Mesothelial cell of epicardium (in vitro differentiated cells): ENCODE data around the gene SLC25A12. TPM values are rescaled to one million over a fixed set of nuclear protein-coding genes. Genes with fewer than 3 reads are reported as not detected.

Experiments
- DNase-seq, 2 experiments: peaks; one replicate each; pipeline ENCODE4 v3.0.0; 2021; ENCODE audit warnings: low spot score in 2 of 2; ENCODE audit not compliant: unreplicated experiment in 2 of 2
- H3K27ac Mint-ChIP-seq: 2 replicates; pipeline ENCODE4 v1.8.0; 2021; ENCODE audit warnings: mixed read lengths
- H3K27me3 Mint-ChIP-seq: 2 replicates; pipeline ENCODE4 v1.8.0; 2021; ENCODE audit warnings: low read depth, mixed read lengths
- H3K36me3 Mint-ChIP-seq: 2 replicates; pipeline ENCODE4 v1.8.0; 2021; ENCODE audit warnings: mixed read lengths
- H3K4me1 Mint-ChIP-seq: 2 replicates; pipeline ENCODE4 v1.8.0; 2021; ENCODE audit warnings: mixed read lengths
- H3K4me3 Mint-ChIP-seq: 2 replicates; pipeline ENCODE4 v1.8.0; 2021; ENCODE audit warnings: mild to moderate bottlenecking, moderate library complexity, mixed read lengths
- H3K9me3 Mint-ChIP-seq: 2 replicates; pipeline ENCODE4 v1.8.0; 2021; ENCODE audit warnings: mixed read lengths
- total RNA-seq: library from RNA; stranded (reverse); gene quantifications from 3 replicates; pipeline ENCODE4 v1.2.1, GENCODE V29; 2021
- TF ChIP-seq, protein P1 (sequence below): fragments of 200-600 bp; sonication (generic); IDR thresholded peaks from one replicate; pipeline ENCODE4 v1.5.0; 2021; ENCODE audit warnings: antibody characterized with exemption; ENCODE audit not compliant: unreplicated experiment

SLC25A12 gene
- total RNA-seq, 1 donor from 2014 or later = 25.4 TPM

DNA sequence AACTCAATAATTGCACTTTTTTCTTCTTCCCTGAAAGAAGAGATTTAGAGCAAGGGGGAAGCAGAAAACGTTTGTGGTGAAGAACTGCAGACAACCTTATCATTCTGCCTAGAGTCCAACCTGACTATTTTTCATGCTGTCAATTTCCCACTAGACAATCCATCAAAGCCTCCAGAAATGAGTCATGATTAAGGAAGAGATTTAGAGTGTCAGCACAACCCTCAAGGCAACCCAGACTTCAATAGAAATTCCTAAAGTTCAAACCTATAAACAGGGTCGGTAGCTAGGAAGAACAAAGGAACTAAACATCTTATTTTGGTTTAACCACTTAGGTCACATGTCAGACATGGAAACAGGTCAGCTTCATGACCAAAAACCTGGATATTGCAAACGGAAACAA is 86.9 kb downstream of the SLC25A12 start:
- peak overlapping the region; percentile 50 for H3K27ac Mint-ChIP-seq
- peaks cover 14% of the 10 kb centered on the region for H3K36me3 Mint-ChIP-seq
- no peaks in the 10 kb centered on the region for H3K9me3 Mint-ChIP-seq
- TF ChIP-seq, protein P1, sequence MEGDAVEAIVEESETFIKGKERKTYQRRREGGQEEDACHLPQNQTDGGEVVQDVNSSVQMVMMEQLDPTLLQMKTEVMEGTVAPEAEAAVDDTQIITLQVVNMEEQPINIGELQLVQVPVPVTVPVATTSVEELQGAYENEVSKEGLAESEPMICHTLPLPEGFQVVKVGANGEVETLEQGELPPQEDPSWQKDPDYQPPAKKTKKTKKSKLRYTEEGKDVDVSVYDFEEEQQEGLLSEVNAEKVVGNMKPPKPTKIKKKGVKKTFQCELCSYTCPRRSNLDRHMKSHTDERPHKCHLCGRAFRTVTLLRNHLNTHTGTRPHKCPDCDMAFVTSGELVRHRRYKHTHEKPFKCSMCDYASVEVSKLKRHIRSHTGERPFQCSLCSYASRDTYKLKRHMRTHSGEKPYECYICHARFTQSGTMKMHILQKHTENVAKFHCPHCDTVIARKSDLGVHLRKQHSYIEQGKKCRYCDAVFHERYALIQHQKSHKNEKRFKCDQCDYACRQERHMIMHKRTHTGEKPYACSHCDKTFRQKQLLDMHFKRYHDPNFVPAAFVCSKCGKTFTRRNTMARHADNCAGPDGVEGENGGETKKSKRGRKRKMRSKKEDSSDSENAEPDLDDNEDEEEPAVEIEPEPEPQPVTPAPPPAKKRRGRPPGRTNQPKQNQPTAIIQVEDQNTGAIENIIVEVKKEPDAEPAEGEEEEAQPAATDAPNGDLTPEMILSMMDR = no peak
- DNase-seq = no peak
- peaks cover 31% of the 10 kb centered on the region for H3K4me1 Mint-ChIP-seq
- H3K27me3 Mint-ChIP-seq = no peaks in the 10 kb centered on the region
- no peak overlapping the region for H3K4me3 Mint-ChIP-seq

DNA sequence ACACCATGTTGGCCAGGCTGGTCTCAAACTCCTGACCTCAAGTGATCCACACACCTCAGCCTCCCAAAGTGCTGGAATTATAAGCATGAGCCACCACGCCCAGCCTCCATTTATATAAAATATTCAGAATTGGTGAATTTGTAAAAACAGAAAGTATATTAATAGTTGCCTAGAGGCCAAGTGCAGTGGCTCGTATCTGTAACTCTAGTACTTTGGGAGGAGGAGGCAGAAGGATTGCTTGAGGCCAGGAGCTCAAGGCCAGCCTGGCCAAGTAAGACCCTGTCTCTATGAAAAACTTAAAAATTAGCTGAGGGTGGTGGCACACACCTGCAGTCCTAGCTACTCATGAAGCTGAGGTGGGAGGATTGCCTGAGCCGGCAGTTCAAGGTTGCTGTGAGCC is 89.6 kb downstream of the SLC25A12 start:
- no peaks in the 10 kb centered on the region for H3K27me3 Mint-ChIP-seq

DNA sequence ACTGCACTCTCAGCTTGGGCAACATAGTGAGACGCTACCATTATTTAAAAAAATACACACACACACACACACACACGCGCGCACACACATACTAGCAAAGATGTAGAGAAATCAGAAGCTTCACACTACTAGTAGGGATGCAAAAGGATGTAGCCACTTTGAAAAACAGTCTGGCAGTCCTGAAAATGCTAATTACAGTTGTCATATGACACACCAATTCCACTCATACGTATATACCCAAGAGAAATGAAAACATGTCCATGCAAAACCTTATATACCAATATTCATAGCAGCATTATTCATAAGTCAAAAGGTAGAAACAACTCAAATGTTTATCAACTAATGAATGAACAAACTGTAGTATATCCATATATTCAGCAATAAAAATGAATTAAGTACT is 90.3 kb downstream of the SLC25A12 start:
- TF ChIP-seq, protein P1 = no peak
- no peak for DNase-seq
- peaks cover 14% of the 10 kb centered on the region for H3K4me1 Mint-ChIP-seq
- H3K36me3 Mint-ChIP-seq = peaks cover 17% of the 10 kb centered on the region
- no peak overlapping the region for H3K4me3 Mint-ChIP-seq
- H3K9me3 Mint-ChIP-seq = no peaks in the 10 kb centered on the region
- H3K27ac Mint-ChIP-seq = no peak overlapping the region
- no peaks in the 10 kb centered on the region for H3K27me3 Mint-ChIP-seq

More for the DNA sequence above, 89.6 kb downstream of the SLC25A12 start:
- no peak overlapping the region for H3K4me3 Mint-ChIP-seq
- TF ChIP-seq, protein P1 = no peak
- no peaks in the 10 kb centered on the region for H3K9me3 Mint-ChIP-seq
- no peak for DNase-seq
- H3K36me3 Mint-ChIP-seq = peaks cover 19% of the 10 kb centered on the region
- H3K4me1 Mint-ChIP-seq = peaks cover 14% of the 10 kb centered on the region
- no peak overlapping the region for H3K27ac Mint-ChIP-seq

DNA sequence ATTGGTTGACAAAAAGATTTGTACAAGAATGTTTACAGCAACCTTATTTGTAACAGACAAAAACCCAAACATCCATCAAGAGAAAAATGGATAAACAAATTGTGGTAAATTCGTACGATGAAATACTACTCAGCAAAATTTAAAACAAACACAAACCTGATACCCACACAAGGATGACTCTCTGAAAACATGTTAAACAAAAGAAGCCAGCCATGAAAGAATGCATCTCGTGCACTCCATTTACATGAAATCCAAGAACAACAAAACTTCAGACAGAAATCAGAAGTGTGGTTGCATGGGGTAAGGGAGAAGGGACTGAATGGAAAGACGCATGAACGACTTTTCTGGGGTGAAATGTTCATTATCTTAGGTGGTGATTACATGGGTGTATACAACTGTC is 93.4 kb downstream of the SLC25A12 start:
- no peaks in the 10 kb centered on the region for H3K9me3 Mint-ChIP-seq
- TF ChIP-seq, protein P1 = no peak
- H3K4me1 Mint-ChIP-seq = peaks cover 2% of the 10 kb centered on the region
- no peak overlapping the region for H3K4me3 Mint-ChIP-seq
- no peak overlapping the region for H3K27ac Mint-ChIP-seq
- no peak for DNase-seq
- H3K36me3 Mint-ChIP-seq = peaks cover 19% of the 10 kb centered on the region
- H3K27me3 Mint-ChIP-seq = no peaks in the 10 kb centered on the region

DNA sequence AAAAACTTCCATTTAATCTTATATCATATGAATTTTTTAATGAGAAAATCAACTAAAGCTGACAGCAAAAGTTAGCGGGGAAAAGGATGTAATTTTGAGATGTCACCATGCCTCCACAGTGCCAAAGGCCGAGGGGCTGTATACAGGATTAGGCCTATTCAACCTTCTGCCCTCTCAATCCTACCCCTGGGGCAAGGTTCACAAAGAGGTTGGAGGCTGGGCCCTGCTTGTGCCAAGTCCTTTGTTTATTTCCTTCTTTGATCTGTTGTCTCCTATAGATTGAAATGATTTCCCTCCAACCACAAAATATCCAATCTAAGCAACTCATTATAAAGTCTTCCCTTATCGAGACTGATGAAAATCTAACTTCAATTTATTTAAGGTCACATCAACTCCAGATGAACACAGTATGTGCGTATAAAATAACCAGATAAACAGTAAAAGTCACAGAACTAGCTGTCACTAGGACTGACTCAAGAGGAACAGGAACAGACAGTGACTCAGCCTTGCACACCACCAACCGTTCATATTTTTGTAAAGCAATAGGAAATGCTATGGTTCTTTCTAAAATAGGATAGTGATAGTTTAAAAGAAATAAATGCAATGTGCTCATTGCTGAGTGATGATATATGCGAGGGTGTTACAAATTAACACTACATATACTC is 95.8 kb downstream of the SLC25A12 start:
- peaks cover 18% of the 10 kb centered on the region for H3K4me1 Mint-ChIP-seq
- peaks cover 12% of the 10 kb centered on the region for H3K36me3 Mint-ChIP-seq
- H3K27ac Mint-ChIP-seq = no peak overlapping the region
- no peaks in the 10 kb centered on the region for H3K27me3 Mint-ChIP-seq
- no peaks in the 10 kb centered on the region for H3K9me3 Mint-ChIP-seq
- H3K4me3 Mint-ChIP-seq = no peak overlapping the region
- TF ChIP-seq, protein P1 = no peak
- no peak for DNase-seq

DNA sequence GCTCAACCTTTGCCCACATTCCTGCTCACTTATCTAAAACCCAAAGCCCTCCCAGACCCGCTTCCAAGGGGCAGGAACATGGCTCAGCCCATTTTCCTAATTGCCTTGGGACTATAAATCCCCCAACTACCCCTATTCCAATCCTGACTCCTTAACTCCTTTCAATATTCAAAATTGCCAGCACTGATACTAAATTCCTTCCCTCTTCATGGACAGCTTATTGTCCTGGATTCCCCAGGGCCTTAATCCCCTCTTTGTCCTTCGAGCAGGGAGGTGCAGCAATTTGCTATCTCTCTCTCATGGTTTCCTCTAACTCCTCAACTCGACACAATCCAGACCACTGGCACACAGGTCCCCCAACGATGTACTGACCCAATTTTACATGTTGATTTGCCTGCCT is 99.1 kb downstream of the SLC25A12 start:
- no peak for DNase-seq
- H3K9me3 Mint-ChIP-seq = no peaks in the 10 kb centered on the region
- TF ChIP-seq, protein P1 = no peak
- peaks cover 30% of the 10 kb centered on the region for H3K4me1 Mint-ChIP-seq
- peaks cover 16% of the 10 kb centered on the region for H3K36me3 Mint-ChIP-seq
- H3K27me3 Mint-ChIP-seq = no peaks in the 10 kb centered on the region
- no peak overlapping the region for H3K4me3 Mint-ChIP-seq
- H3K27ac Mint-ChIP-seq = no peak overlapping the region
